Fibroblast of villous mesenchyme (primary cell): Measurements from ENCODE around the gene KIRREL3. TPM values are rescaled to one million over a fixed set of nuclear protein-coding genes. Genes with fewer than 3 reads are reported as not detected.
A peak's percentile ranks its signal among the peaks of the same experiment; 100 is the strongest.

Source experiments
- DNase-seq: peaks from one replicate; pipeline ENCODE4 v3.0.0-alpha.2; 2010; ENCODE audit warnings: low read depth
- H3K4me3 ChIP-seq: 2 replicates; pipeline ENCODE4 v1.5.1; 2011; ENCODE audit warnings: low read depth, mild to moderate bottlenecking, low read length
- total RNA-seq: library from RNA; depleted of rRNA; stranded (reverse); fragments of >200 nt; gene quantifications from 2 replicates; pipeline ENCODE4 v1.2.3, GENCODE V29; 2012
- TF ChIP-seq, protein P1 (sequence below): IDR thresholded peaks from 2 replicates; pipeline ENCODE4 v1.5.1; 2012; ENCODE audit warnings: low read depth, mild to moderate bottlenecking, low read length; ENCODE audit not compliant: insufficient read depth

Gene KIRREL3
- total RNA-seq, 1 donor = 9.9 TPM

DNA sequence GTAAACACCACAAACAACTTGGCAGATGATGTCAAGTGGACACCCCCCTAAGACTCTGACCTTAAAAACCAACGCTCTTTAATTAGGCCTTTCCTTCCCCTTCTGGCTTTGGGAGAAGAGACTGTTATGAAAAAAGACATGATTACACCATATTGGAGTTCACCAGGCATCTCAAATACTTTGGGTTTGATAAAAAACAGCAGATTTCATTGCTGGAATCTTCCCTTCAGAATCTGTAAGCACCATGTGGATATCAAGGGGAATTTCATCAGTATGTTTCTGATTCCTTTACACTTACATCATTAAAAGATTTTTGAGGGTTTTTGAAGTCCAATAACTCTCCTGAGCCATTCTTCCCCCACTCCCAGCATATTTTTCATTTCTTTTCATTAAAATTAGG lies 85.6 kb downstream of the KIRREL3 start:
- TF ChIP-seq, protein P1, sequence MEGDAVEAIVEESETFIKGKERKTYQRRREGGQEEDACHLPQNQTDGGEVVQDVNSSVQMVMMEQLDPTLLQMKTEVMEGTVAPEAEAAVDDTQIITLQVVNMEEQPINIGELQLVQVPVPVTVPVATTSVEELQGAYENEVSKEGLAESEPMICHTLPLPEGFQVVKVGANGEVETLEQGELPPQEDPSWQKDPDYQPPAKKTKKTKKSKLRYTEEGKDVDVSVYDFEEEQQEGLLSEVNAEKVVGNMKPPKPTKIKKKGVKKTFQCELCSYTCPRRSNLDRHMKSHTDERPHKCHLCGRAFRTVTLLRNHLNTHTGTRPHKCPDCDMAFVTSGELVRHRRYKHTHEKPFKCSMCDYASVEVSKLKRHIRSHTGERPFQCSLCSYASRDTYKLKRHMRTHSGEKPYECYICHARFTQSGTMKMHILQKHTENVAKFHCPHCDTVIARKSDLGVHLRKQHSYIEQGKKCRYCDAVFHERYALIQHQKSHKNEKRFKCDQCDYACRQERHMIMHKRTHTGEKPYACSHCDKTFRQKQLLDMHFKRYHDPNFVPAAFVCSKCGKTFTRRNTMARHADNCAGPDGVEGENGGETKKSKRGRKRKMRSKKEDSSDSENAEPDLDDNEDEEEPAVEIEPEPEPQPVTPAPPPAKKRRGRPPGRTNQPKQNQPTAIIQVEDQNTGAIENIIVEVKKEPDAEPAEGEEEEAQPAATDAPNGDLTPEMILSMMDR = no peak
- H3K4me3 ChIP-seq = no peak overlapping the region
- peak; percentile 83 for DNase-seq

DNA sequence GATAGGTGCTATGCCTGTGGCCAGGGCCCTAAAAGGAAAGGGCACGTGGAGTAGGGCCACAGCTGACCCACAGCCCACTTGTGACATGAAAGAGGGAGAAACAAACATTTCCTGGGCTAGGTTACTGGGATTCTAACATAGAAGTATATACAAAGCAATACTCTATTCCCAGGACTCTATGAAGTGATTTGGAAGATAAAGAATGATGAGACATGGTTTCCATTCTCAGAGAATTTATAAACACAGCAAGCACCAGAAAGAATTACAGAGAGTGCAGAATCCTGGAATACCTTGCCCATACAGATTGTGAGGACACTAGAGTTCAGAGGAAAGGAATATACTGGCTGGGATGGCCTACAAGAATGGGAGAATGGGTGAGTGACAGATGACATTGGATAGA lies 86.4 kb downstream of the KIRREL3 start:
- TF ChIP-seq, protein P1 = no peak
- DNase-seq = peak; percentile 19
- no peak overlapping the region for H3K4me3 ChIP-seq

- TF ChIP-seq, protein P1 = no peak
- DNase-seq = no peak
- H3K4me3 ChIP-seq = no peak overlapping the region
Measured at GRCh38 chr11:126904520-126904919, 96.0 kb downstream of the KIRREL3 start.

DNA sequence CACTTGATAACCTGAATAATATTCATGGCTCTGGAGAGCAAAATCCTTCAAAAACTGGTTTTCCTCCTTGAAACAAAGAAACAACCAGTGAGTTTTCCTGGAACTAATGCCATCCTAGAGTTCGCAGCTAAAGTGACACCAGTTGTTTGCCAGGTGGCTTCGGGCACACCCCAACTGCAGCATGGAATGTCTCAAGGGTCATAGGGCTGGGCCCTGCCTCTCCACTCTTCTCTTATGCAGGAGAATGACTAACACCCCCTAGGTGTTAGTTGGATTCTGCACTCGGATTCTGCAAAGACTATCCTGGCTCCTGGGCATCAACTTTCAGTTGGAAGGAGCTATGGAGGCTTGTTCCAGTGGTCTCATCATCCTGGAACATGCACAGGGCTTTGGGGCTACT lies 98.8 kb downstream of the KIRREL3 start:
- no peak for DNase-seq
- H3K4me3 ChIP-seq = no peak overlapping the region
- TF ChIP-seq, protein P1 = no peak

- no peak for DNase-seq
- TF ChIP-seq, protein P1 = no peak
- no peak overlapping the region for H3K4me3 ChIP-seq
Measured at GRCh38 chr11:126899961-126900748, 100.4 kb downstream of the KIRREL3 start.

GRCh38 chr11:126898802-126899201 lies 101.8 kb downstream of the KIRREL3 start:
- H3K4me3 ChIP-seq = no peak overlapping the region
- no peak for DNase-seq
- TF ChIP-seq, protein P1 = no peak

DNA sequence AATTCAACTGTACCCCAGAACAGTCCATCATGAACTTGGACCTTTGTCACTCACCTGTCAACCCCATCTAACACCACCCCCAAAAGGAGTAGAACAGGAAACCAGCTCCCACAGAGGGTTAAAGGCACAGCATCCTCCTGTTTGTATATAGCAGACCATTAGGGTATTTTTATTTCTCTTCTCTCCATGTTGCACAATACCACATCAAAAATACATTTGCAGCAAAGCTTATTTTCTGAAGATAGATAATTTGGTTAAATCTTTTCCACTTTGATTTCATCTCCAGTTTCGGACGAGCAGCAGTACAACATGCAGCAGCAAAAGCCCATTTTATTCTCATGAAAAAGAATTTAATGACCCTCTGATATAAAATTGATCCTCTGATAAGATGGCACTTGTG lies 103.1 kb downstream of the KIRREL3 start:
- no peak overlapping the region for H3K4me3 ChIP-seq
- DNase-seq = no peak
- TF ChIP-seq, protein P1 = no peak
